Measurements from ENCODE around the gene CGREF1. TPM values are rescaled to one million over a fixed set of nuclear protein-coding genes. Genes with fewer than 3 reads are reported as not detected.

The CGREF1 gene
- total and polyA plus RNA-seq, 11 donors = 0.24 to 2.7 (median 0.92) TPM; not detected in 1

DNA sequence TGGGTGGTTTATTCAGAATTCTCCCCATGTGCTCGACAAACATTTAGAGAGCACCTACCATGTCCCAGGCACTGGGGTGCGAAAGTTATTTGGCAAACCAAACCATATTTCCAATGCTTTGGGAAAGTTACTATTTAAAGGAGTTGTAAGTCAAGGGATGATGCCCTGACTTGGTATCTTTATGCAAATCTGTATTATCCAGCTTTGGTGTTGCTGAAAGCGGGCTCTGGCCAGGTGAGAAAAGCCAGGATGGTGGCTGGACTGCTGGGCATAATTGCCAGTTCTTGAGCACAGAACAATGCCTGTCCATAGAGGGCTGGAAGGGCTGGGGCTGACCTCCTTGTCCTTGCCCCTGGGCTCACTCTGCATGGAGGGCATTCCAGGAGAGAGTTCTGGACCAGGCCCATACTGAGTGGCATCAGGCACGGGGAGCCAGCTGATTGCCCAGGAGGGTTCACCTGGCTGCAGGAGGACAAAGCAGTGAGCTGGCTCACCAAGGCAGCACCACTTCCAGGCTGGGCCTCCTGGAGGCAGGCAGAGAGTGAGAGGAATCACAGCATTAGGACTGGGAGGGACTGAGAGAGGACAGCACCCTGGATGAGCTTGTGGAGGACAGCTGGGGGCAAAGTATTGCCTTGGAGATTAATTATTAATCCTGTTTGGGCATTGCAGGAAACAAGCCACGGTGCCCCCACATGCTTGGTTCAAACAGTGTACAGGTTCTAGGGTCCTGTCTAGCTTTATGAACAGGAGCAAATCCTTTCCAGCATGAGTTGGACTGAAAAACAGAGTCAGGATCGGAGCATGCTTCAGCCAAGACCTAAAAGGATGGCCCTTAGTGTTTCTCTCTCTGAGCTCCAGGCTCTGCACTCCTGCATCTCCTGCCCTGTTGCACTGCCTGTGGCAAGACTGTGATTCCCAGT lies 25.2 kb downstream of the CGREF1 start:
- WGBS, 4 donors = 85 to 97% (median 88%) methylated on average over 5 to 6 of the region's 6 CpGs
- no peak overlapping the region for H3K4me3 ChIP-seq

GRCh38 chr2:27092696-27093429 lies 26.1 kb downstream of the CGREF1 start:
- intact Hi-C loops (cut with DNase I) = loop anchor here in 2 of 10 donors (10.0 kb wide), 2 partner anchors 192 to 248 kb away; partner anchors contain the start of genes DPYSL5 (in 1 of the 2) and TRIM54 (in 1 of the 2)

More for the DNA sequence above, 25.2 kb downstream of the CGREF1 start:
- intact Hi-C loops (cut with DNase I) = loop anchor here in 2 of 10 donors (10.0 kb wide), 2 partner anchors 191 to 249 kb away; partner anchors contain the start of genes DPYSL5 (in 1 of the 2) and TRIM54 (in 1 of the 2)
- Histone ChIP-seq H3K4me1 (peaks cover 0 to 20% (median 8%) of the 10 kb centered on the region in 12 donors), H3K27me3 (no peaks in the 10 kb centered on the region), H3K9me3 (no peaks in the 10 kb centered on the region), H3K27ac (no peak overlapping the region), H3K36me3 (no peaks in the 10 kb centered on the region)
- ATAC-seq (no peak), DNase-seq (no peak)
- TF ChIP-seq, protein P1, sequence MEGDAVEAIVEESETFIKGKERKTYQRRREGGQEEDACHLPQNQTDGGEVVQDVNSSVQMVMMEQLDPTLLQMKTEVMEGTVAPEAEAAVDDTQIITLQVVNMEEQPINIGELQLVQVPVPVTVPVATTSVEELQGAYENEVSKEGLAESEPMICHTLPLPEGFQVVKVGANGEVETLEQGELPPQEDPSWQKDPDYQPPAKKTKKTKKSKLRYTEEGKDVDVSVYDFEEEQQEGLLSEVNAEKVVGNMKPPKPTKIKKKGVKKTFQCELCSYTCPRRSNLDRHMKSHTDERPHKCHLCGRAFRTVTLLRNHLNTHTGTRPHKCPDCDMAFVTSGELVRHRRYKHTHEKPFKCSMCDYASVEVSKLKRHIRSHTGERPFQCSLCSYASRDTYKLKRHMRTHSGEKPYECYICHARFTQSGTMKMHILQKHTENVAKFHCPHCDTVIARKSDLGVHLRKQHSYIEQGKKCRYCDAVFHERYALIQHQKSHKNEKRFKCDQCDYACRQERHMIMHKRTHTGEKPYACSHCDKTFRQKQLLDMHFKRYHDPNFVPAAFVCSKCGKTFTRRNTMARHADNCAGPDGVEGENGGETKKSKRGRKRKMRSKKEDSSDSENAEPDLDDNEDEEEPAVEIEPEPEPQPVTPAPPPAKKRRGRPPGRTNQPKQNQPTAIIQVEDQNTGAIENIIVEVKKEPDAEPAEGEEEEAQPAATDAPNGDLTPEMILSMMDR (IDR thresholded peaks at IDR 0.05) = no peak
- TF ChIP-seq POLR2A (IDR thresholded peaks at IDR 0.05) = no peak

DNA sequence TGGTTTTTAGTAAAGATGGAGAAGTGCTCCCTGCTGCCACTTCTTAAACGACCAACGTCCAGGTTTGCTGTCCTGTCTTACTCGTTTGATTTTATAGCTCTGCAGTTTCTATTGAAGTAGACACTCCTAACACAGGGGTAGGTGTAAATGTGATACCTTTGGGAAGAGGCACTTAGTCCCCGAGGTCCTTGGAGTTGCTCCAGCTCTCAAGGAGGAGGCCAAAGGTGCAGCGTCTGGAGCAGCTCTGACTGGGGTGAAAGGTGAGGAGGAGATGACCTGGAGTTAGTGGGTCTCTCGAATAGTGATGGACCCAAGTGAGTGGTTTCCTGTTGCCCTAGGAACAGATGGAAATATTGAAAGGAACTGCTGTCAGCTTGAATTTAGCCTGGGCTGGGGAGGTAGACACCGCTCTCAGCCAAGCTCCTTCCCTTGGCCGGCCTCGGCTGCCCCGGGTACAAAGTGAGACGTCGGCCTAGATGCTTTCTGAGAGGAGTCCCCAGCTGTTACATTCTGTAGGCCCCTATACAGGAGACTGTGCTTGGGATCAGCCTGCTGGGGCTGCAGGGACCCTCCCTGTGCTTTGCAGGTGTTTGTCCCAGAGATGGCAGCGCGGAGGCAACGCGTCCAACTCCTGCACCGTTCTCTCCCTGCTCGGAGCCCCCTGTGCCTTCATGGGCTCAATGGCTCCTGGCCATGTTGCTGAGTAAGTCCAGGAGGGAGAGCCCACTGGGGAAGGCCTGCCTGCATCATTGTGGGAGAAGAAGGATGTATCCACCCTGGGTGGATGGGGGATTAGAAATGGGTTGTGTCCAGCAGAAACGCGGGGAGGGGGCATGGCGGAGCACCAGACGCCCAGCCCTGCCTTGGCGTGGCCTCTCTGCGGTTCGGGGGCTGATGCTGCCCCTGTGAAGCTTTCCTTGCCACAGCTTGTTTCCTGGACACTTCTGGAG lies 26.9 kb downstream of the CGREF1 start:
- intact Hi-C loops (cut with DNase I) = loop anchor here in 2 of 10 donors (10.0 kb wide), 2 partner anchors 193 to 247 kb away; partner anchors contain the start of genes DPYSL5 (in 1 of the 2) and TRIM54 (in 1 of the 2)
- no peak overlapping the region for H3K4me3 ChIP-seq
- H3K36me3 ChIP-seq = no peaks in the 10 kb centered on the region
- H3K27me3 ChIP-seq = no peaks in the 10 kb centered on the region
- DNase-seq = peak in 1 of 5 donors; percentile 48
- ATAC-seq = no peak
- H3K9me3 ChIP-seq = no peaks in the 10 kb centered on the region
- WGBS, 4 donors = 75 to 82% (median 79%) methylated on average over 20 to 25 of the region's 25 CpGs
- no peak overlapping the region for H3K27ac ChIP-seq
- no peak for TF ChIP-seq POLR2A (IDR thresholded peaks at IDR 0.05)
- TF ChIP-seq, protein P1 (IDR thresholded peaks at IDR 0.05) = no peak
- H3K4me1 ChIP-seq = peaks cover 3 to 21% (median 12%) of the 10 kb centered on the region in 12 donors

More at GRCh38 chr2:27092696-27093429, 26.1 kb downstream of the CGREF1 start:
- Histone ChIP-seq H3K27ac (no peak overlapping the region), H3K4me3 (no peak overlapping the region), H3K4me1 (peaks cover 0 to 20% (median 8%) of the 10 kb centered on the region in 12 donors), H3K27me3 (no peaks in the 10 kb centered on the region), H3K36me3 (no peaks in the 10 kb centered on the region), H3K9me3 (no peaks in the 10 kb centered on the region)
- no peak for DNase-seq
- TF ChIP-seq, protein P1 (IDR thresholded peaks at IDR 0.05) = no peak
- no peak for TF ChIP-seq POLR2A (IDR thresholded peaks at IDR 0.05)
- ATAC-seq = no peak
- WGBS, 4 donors = 77 to 82% (median 79%) methylated on average over 9 to 10 of the region's 10 CpGs

All from heart left ventricle (tissue), 16 donors.